Head of caudate nucleus (tissue), 42 donors: ENCODE results near the gene DNAJC1.

Source experiments
- DNase-seq, 42 donors: peaks; one replicate each; pipeline versions ENCODE4 v3.0.0 to v3.0.0-alpha.2; 2020 to 2021; ENCODE audit warnings: mixed read lengths in 7 of 42
- intact Hi-C: fragments of 100-400 bp; cut with DNase I; formaldehyde crosslinking; loops from one replicate; pipeline ENCODE4 v1.15.0; 2022

DNAJC1 gene

GRCh38 chr10:21753497-21754270 is 249.8 kb downstream of the DNAJC1 start:
- no peak for DNase-seq
- intact Hi-C loops, result no loop called here

GRCh38 chr10:21751341-21752310 is 251.9 kb downstream of the DNAJC1 start:
- DNase-seq, result peak in 1 of 42 donors; percentile 57
- intact Hi-C loops, result no loop called here

GRCh38 chr10:21750424-21750823 is 253.1 kb downstream of the DNAJC1 start:
- no peak for DNase-seq
- intact Hi-C loops, result no loop called here

- intact Hi-C loops, result no loop called here
- DNase-seq, result no peak
These were observed 253.7 kb downstream of the DNAJC1 start for GRCh38 chr10:21749788-21750187.

GRCh38 chr10:21747809-21748208 is 255.7 kb downstream of the DNAJC1 start:
- intact Hi-C loops, result no loop called here
- DNase-seq, result no peak

GRCh38 chr10:21746118-21746517 is 257.4 kb downstream of the DNAJC1 start:
- no peak for DNase-seq
- intact Hi-C loops, result no loop called here

- DNase-seq, result peak in 1 of 42 donors; percentile 36
- intact Hi-C loops, result no loop called here
These were observed 259.3 kb downstream of the DNAJC1 start for GRCh38 chr10:21744223-21744622.

GRCh38 chr10:21742740-21743412 is 260.7 kb downstream of the DNAJC1 start:
- intact Hi-C loops, result no loop called here

GRCh38 chr10:21740989-21741388 is 262.5 kb downstream of the DNAJC1 start:
- DNase-seq, result no peak
- intact Hi-C loops, result no loop called here

More at GRCh38 chr10:21742740-21743412, 260.7 kb downstream of the DNAJC1 start:
- DNase-seq, result no peak

GRCh38 chr10:21737106-21737505 is 266.4 kb downstream of the DNAJC1 start:
- DNase-seq, result no peak
- intact Hi-C loops, result no loop called here

- DNase-seq, result no peak
- intact Hi-C loops, result loop anchor here (5.0 kb wide), 1 partner anchor 236 kb away; no protein-coding TSS in a partner anchor
These were observed 269.8 kb downstream of the DNAJC1 start for GRCh38 chr10:21733710-21734109.

- DNase-seq, result peak; percentile 29 to 84 (median 65)
- intact Hi-C loops, result loop anchor here (5.0 kb wide), 1 partner anchor 235 kb away; no protein-coding TSS in a partner anchor
These were observed 271.3 kb downstream of the DNAJC1 start for GRCh38 chr10:21732067-21732772.

- intact Hi-C loops, result loop anchor here (10.0 kb wide), 1 partner anchor 194 kb away; the partner anchor contains the start of gene MLLT10
These were observed 274.9 kb downstream of the DNAJC1 start for GRCh38 chr10:21728618-21729017.

GRCh38 chr10:21727452-21728168 is 275.9 kb downstream of the DNAJC1 start:
- intact Hi-C loops, result loop anchor here (10.0 kb wide), 1 partner anchor 193 kb away; the partner anchor contains the start of gene MLLT10
- DNase-seq, result no peak

More at GRCh38 chr10:21728618-21729017, 274.9 kb downstream of the DNAJC1 start:
- no peak for DNase-seq

- intact Hi-C loops, result loop anchor here (10.0 kb wide), 1 partner anchor 192 kb away; the partner anchor contains the start of gene MLLT10
- no peak for DNase-seq
These were observed 276.8 kb downstream of the DNAJC1 start for GRCh38 chr10:21726601-21727225.

- intact Hi-C loops, result loop anchor here (10.0 kb wide), 1 partner anchor 190 kb away; the partner anchor contains the start of gene MLLT10
- peak; percentile 19 to 94 (median 80) for DNase-seq
These were observed 278.7 kb downstream of the DNAJC1 start for GRCh38 chr10:21724687-21725367.
